Activated CD4-positive, alpha-beta T cell treated with anti-CD3 and anti-CD28 coated beads, Interleukin-2, amount 10 ng/mL, durations not matched to agents 7 days and 5 days (primary cell): ENCODE measurements around the gene CDC23. TPM values are rescaled to one million over a fixed set of nuclear protein-coding genes. Genes with fewer than 3 reads are reported as not detected.

ENCODE experiments used
- CTCF ChIA-PET: fragments of 350-600 bp; sonication (Branson Sonifier 250); formaldehyde crosslinking; loops from one replicate; lab custom pipeline; 2021; ENCODE audit warnings: antibody characterized with exemption; lab: Charles Lee
- POLR2A ChIA-PET: fragments of 350-600 bp; sonication (Branson Sonifier 250); formaldehyde crosslinking; loops from one replicate; lab custom pipeline; 2021; ENCODE audit warnings: antibody characterized with exemption; lab: Charles Lee
- DNase-seq: peaks from one replicate; pipeline ENCODE4 v3.0.0-alpha.2; 2020
- H3K27ac Mint-ChIP-seq: one replicate; pipeline ENCODE4 v1.8.0; 2021; ENCODE audit warnings: mild to moderate bottlenecking, moderate library complexity, mixed read lengths
- H3K27me3 Mint-ChIP-seq: one replicate; pipeline ENCODE4 v1.8.0; 2021; ENCODE audit warnings: mixed read lengths
- H3K36me3 Mint-ChIP-seq: one replicate; pipeline ENCODE4 v1.8.0; 2021; ENCODE audit warnings: low read depth, mixed read lengths
- H3K4me1 Mint-ChIP-seq: one replicate; pipeline ENCODE4 v1.8.0; 2021; ENCODE audit warnings: mixed read lengths
- H3K4me3 Mint-ChIP-seq: one replicate; pipeline ENCODE4 v1.8.0; 2021; ENCODE audit warnings: mild to moderate bottlenecking, moderate library complexity, mixed read lengths
- H3K9me3 Mint-ChIP-seq: one replicate; pipeline ENCODE4 v1.8.0; 2021; ENCODE audit warnings: mixed read lengths
- total RNA-seq, 2 experiments: library from RNA; stranded (reverse); gene quantifications; one replicate each; pipeline ENCODE4 v1.2.3, GENCODE V29; 2021

CDC23 gene
- total RNA-seq, 2 experiments from 2014 or later: 32.2 to 34.6 TPM

GRCh38 chr5:138240650-138241385 lies 27.7 kb upstream of the CDC23 start:
- ChIA-PET POLR2A (no interaction called here), CTCF (interaction anchor here (0.6 to 1.9 kb wide), 3 partner anchors 111 to 660 kb away, joined by 3 to 8 read pairs (median 3); partner anchors contain the start of gene KDM3B)
- no peak overlapping the region for H3K4me3 Mint-ChIP-seq
- peaks cover 11% of the 10 kb centered on the region for H3K4me1 Mint-ChIP-seq
- H3K27ac Mint-ChIP-seq: no peak overlapping the region
- no peaks in the 10 kb centered on the region for H3K36me3 Mint-ChIP-seq
- H3K9me3 Mint-ChIP-seq: no peaks in the 10 kb centered on the region
- no peak for DNase-seq
- peaks cover 52% of the 10 kb centered on the region for H3K27me3 Mint-ChIP-seq

GRCh38 chr5:138238034-138238433 lies 24.9 kb upstream of the CDC23 start:
- Mint-ChIP-seq H3K36me3 (no peaks in the 10 kb centered on the region), H3K9me3 (no peaks in the 10 kb centered on the region), H3K4me3 (no peak overlapping the region), H3K27ac (no peak overlapping the region), H3K4me1 (peaks cover 11% of the 10 kb centered on the region), H3K27me3 (peaks cover 33% of the 10 kb centered on the region)
- DNase-seq: no peak
- POLR2A ChIA-PET: no interaction called here
- CTCF ChIA-PET: interaction anchor here (0.6 to 1.2 kb wide), 2 partner anchors 16 to 114 kb away, joined by 3 to 4 read pairs; no protein-coding TSS in a partner anchor

GRCh38 chr5:138234651-138235050 lies 21.5 kb upstream of the CDC23 start:
- Mint-ChIP-seq H3K36me3 (no peaks in the 10 kb centered on the region), H3K4me1 (no peaks in the 10 kb centered on the region), H3K27ac (no peak overlapping the region), H3K27me3 (peaks cover 12% of the 10 kb centered on the region), H3K9me3 (no peaks in the 10 kb centered on the region), H3K4me3 (no peak overlapping the region)
- ChIA-PET CTCF (interaction anchor here (0.8 to 2.1 kb wide), 2 partner anchors 10 to 21 kb away, joined by 3 to 5 read pairs; partner anchors contain the start of gene CDC23), POLR2A (no interaction called here)
- DNase-seq: no peak

GRCh38 chr5:138233280-138233679 lies 20.2 kb upstream of the CDC23 start:
- POLR2A ChIA-PET: no interaction called here
- peaks cover 4% of the 10 kb centered on the region for H3K27me3 Mint-ChIP-seq
- DNase-seq: no peak
- CTCF ChIA-PET: interaction anchor here (1.1 to 1.2 kb wide), 2 partner anchors 45 to 119 kb away, joined by 3 to 4 read pairs; no protein-coding TSS in a partner anchor
- no peak overlapping the region for H3K4me3 Mint-ChIP-seq
- H3K36me3 Mint-ChIP-seq: no peaks in the 10 kb centered on the region
- H3K9me3 Mint-ChIP-seq: no peaks in the 10 kb centered on the region
- H3K27ac Mint-ChIP-seq: no peak overlapping the region
- no peaks in the 10 kb centered on the region for H3K4me1 Mint-ChIP-seq

GRCh38 chr5:138230981-138231589 lies 18.0 kb upstream of the CDC23 start:
- Mint-ChIP-seq H3K4me1 (no peaks in the 10 kb centered on the region), H3K27me3 (peaks cover 4% of the 10 kb centered on the region), H3K9me3 (peaks cover 2% of the 10 kb centered on the region), H3K36me3 (no peaks in the 10 kb centered on the region), H3K27ac (no peak overlapping the region), H3K4me3 (no peak overlapping the region)
- CTCF ChIA-PET: interaction anchor here (1.0 to 1.2 kb wide), 2 partner anchors 11 to 121 kb away, joined by 3 read pairs; no protein-coding TSS in a partner anchor
- POLR2A ChIA-PET: no interaction called here
- DNase-seq: no peak

- ChIA-PET POLR2A (no interaction called here), CTCF (interaction anchor here (0.6 to 1.4 kb wide), 2 partner anchors 122 to 174 kb away, joined by 3 read pairs; no protein-coding TSS in a partner anchor)
- DNase-seq: no peak
- Mint-ChIP-seq H3K9me3 (peaks cover 2% of the 10 kb centered on the region), H3K27ac (no peak overlapping the region), H3K4me3 (no peak overlapping the region), H3K4me1 (no peaks in the 10 kb centered on the region), H3K36me3 (no peaks in the 10 kb centered on the region), H3K27me3 (peaks cover 4% of the 10 kb centered on the region)
Measured at GRCh38 chr5:138230261-138230660, 17.1 kb upstream of the CDC23 start.

- Mint-ChIP-seq H3K36me3 (no peaks in the 10 kb centered on the region), H3K4me3 (no peak overlapping the region), H3K27me3 (peaks cover 4% of the 10 kb centered on the region), H3K4me1 (no peaks in the 10 kb centered on the region), H3K9me3 (peaks cover 2% of the 10 kb centered on the region), H3K27ac (no peak overlapping the region)
- ChIA-PET CTCF (interaction anchor here (0.7 to 1.4 kb wide), 2 partner anchors 17 to 123 kb away, joined by 3 read pairs; no protein-coding TSS in a partner anchor), POLR2A (no interaction called here)
- DNase-seq: no peak
Measured at GRCh38 chr5:138229387-138229786, 16.3 kb upstream of the CDC23 start.

GRCh38 chr5:138226910-138227309 lies 13.8 kb upstream of the CDC23 start:
- CTCF ChIA-PET: interaction anchor here (1.5 kb wide), 1 partner anchor 125 kb away, joined by 5 read pairs; the partner anchor contains the start of gene KDM3B

GRCh38 chr5:138224712-138225111 lies 11.6 kb upstream of the CDC23 start:
- Mint-ChIP-seq H3K4me3 (no peak overlapping the region), H3K27me3 (peaks cover 19% of the 10 kb centered on the region), H3K27ac (no peak overlapping the region), H3K36me3 (no peaks in the 10 kb centered on the region), H3K9me3 (peaks cover 2% of the 10 kb centered on the region), H3K4me1 (peaks cover 5% of the 10 kb centered on the region)
- no peak for DNase-seq
- ChIA-PET POLR2A (no interaction called here), CTCF (interaction anchor here (0.6 to 1.5 kb wide), 4 partner anchors 35 to 129 kb away, joined by 3 to 4 read pairs (median 4); partner anchors contain the start of gene KDM3B)

More at GRCh38 chr5:138226910-138227309, 13.8 kb upstream of the CDC23 start:
- Mint-ChIP-seq H3K4me1 (peaks cover 5% of the 10 kb centered on the region), H3K27me3 (peaks cover 20% of the 10 kb centered on the region), H3K27ac (no peak overlapping the region), H3K36me3 (no peaks in the 10 kb centered on the region), H3K4me3 (no peak overlapping the region), H3K9me3 (peaks cover 2% of the 10 kb centered on the region)
- DNase-seq: no peak
- POLR2A ChIA-PET: no interaction called here

- H3K9me3 Mint-ChIP-seq: peaks cover 2% of the 10 kb centered on the region
- ChIA-PET POLR2A (no interaction called here), CTCF (interaction anchor here (0.6 to 1.4 kb wide), 4 partner anchors 59 to 231 kb away, joined by 3 read pairs; partner anchors contain the start of gene KDM3B)
- H3K4me3 Mint-ChIP-seq: no peak overlapping the region
- H3K27ac Mint-ChIP-seq: no peak overlapping the region
- peaks cover 5% of the 10 kb centered on the region for H3K4me1 Mint-ChIP-seq
- no peaks in the 10 kb centered on the region for H3K36me3 Mint-ChIP-seq
- no peak for DNase-seq
- peaks cover 21% of the 10 kb centered on the region for H3K27me3 Mint-ChIP-seq
Measured at GRCh38 chr5:138223532-138223931, 10.4 kb upstream of the CDC23 start.

GRCh38 chr5:138216799-138217198 lies 3.7 kb upstream of the CDC23 start:
- Mint-ChIP-seq H3K4me3 (no peak overlapping the region), H3K27ac (no peak overlapping the region), H3K36me3 (no peaks in the 10 kb centered on the region), H3K27me3 (peaks cover 5% of the 10 kb centered on the region), H3K4me1 (peaks cover 17% of the 10 kb centered on the region), H3K9me3 (no peaks in the 10 kb centered on the region)
- ChIA-PET POLR2A (no interaction called here), CTCF (interaction anchor here (0.7 to 1.4 kb wide), 3 partner anchors 15 to 992 kb away, joined by 3 to 5 read pairs (median 4); partner anchors contain the start of gene KDM3B)
- no peak for DNase-seq

GRCh38 chr5:138212828-138213160 lies 329 bp downstream of the CDC23 start:
- peak overlapping the region; percentile 98 for H3K27ac Mint-ChIP-seq
- H3K4me1 Mint-ChIP-seq: peaks cover 30% of the 10 kb centered on the region
- H3K4me3 Mint-ChIP-seq: peak overlapping the region; percentile 100
- H3K36me3 Mint-ChIP-seq: peaks cover 10% of the 10 kb centered on the region
- H3K9me3 Mint-ChIP-seq: no peaks in the 10 kb centered on the region
- CTCF ChIA-PET: interaction anchor here (0.8 to 2.2 kb wide), 8 partner anchors 8 to 140 kb away, joined by 3 to 15 read pairs (median 4); partner anchors contain the start of gene KDM3B
- POLR2A ChIA-PET: no interaction called here
- no peaks in the 10 kb centered on the region for H3K27me3 Mint-ChIP-seq
- peak; percentile 30 for DNase-seq
